GM13977 (cell line): ENCODE data around the gene ZNF234.
"Not testable (repeated sequence)": the region's sequence is repeated elsewhere in the genome, so short reads cannot be mapped to it uniquely, and the experiment has no call there.

Experiments
- DNase-seq: peaks from one replicate; pipeline ENCODE4 v3.0.0; 2012; ENCODE audit warnings: low spot score
- in situ Hi-C: fragments of 300-500 bp; cut with MboI; formaldehyde crosslinking; loops from one replicate; pipeline ENCODE4 v1.12.0; 2022; ENCODE audit warnings: low sequenced_read_pairs, low pct_unique_long_range_greater_than_20kb, mixed read lengths, inconsistent platforms; ENCODE audit not compliant: unreplicated experiment
- TF ChIP-seq, protein P1 (sequence below): IDR thresholded peaks from 2 replicates; pipeline ENCODE4 v1.5.1; 2012; ENCODE audit warnings: mild to moderate bottlenecking, control low read depth; ENCODE audit not compliant: insufficient read depth; ENCODE audit errors: extremely low read depth, missing control alignments

The ZNF234 gene

DNA sequence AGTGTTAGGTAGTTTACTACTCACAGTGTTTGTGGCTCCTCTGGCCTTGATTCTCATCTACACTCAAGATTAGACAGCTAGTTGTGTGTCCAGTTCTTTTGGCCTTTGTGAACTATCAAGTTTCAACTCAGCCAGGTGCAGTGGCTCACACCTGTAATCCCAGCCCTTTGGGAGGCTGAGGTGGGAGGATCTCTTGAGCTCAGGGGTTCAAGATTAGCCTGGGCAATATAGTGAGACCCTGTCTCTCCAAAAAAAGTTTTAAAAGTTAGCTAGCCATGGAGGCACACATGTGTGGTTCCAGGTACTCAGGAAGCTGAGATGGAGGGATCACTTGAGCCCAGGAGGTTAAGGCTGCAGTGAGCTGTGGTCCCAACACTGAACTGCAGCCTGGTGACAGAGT is 39.6 kb downstream of the ZNF234 start:
- in situ Hi-C loops, result no loop called here
- TF ChIP-seq, protein P1, sequence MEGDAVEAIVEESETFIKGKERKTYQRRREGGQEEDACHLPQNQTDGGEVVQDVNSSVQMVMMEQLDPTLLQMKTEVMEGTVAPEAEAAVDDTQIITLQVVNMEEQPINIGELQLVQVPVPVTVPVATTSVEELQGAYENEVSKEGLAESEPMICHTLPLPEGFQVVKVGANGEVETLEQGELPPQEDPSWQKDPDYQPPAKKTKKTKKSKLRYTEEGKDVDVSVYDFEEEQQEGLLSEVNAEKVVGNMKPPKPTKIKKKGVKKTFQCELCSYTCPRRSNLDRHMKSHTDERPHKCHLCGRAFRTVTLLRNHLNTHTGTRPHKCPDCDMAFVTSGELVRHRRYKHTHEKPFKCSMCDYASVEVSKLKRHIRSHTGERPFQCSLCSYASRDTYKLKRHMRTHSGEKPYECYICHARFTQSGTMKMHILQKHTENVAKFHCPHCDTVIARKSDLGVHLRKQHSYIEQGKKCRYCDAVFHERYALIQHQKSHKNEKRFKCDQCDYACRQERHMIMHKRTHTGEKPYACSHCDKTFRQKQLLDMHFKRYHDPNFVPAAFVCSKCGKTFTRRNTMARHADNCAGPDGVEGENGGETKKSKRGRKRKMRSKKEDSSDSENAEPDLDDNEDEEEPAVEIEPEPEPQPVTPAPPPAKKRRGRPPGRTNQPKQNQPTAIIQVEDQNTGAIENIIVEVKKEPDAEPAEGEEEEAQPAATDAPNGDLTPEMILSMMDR, result no peak
- no peak for DNase-seq

DNA sequence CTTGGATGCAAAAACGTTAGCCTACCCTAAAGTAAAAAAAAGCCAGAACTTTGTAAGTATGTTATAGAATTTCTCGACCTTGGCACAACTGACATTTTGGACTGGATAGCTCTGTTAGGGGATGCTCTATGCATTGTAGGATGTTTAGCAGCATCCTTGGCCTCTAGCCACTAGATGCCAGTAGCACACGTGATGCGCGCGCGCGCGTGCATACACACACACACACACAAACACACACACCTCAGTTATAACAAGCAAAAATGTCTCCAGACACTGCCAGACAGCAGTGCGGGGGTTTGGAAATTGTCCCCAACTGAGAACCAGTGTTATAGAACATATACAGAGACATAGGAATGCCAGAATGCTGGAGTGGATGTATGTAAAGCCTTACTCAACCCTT is 40.8 kb downstream of the ZNF234 start:
- no peak for DNase-seq
- TF ChIP-seq, protein P1, result no peak
- in situ Hi-C loops, result no loop called here

DNA sequence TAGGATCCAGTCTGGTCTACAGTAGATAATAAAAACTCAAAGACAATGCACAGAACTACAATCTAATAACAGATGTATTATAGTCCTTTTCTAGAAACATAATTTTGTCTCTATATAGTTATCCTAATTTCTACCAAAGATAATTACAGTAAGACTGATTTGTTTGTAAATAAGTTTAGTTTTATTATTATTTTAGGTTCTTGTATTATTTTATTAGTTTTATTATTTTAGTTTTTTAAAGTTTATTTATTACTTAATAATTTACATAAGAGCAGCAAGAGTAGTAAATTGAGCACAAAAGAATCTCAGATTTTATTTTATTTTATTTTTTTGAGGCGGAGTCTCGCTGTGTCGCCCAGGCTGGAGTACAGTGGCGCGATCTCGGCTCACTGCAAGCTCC is 48.7 kb downstream of the ZNF234 start:
- in situ Hi-C loops, result no loop called here

DNA sequence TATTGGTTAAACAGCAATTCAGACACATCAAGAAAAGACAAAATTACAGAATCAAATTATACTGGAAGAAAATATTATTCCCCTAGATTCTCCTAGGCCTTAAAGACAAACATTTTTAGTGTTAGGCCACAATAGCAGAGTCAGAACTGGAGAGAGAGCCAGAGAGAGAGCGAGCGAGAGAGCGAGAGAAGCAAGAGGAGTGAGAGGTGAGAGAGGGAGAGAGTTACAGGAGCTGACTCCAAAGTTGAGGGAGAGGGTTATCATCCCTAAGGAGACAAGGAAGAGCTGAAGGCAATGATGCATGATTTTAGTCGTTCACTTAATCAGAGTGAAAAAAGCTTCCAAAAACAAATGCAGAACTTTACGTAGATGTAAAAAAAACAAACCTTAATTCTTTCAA is 50.8 kb downstream of the ZNF234 start:
- no peak for DNase-seq
- in situ Hi-C loops, result no loop called here
- TF ChIP-seq, protein P1, result no peak

More for the DNA sequence above, 48.7 kb downstream of the ZNF234 start:
- TF ChIP-seq, protein P1, result no peak
- DNase-seq, result no peak

DNA sequence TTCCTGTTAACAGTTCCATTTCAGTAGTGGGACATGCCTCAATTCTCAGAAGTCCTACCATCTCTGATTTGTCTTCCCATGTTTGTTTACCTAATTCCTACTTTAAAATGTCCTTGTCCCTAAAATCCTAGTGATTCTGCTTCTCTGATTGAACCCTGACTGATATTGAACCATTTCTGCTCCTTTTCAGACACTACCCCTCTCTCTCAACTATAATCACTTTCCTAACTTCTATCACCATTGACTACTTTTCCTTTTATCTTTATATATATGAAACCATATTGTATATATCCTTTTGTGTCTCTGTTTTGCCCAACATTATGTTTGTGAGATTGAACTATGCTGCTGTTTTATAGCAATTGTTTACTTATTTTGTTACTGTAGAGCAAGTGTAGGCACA is 55.4 kb downstream of the ZNF234 start:
- TF ChIP-seq, protein P1, result no peak
- no peak for DNase-seq
- in situ Hi-C loops, result no loop called here

DNA sequence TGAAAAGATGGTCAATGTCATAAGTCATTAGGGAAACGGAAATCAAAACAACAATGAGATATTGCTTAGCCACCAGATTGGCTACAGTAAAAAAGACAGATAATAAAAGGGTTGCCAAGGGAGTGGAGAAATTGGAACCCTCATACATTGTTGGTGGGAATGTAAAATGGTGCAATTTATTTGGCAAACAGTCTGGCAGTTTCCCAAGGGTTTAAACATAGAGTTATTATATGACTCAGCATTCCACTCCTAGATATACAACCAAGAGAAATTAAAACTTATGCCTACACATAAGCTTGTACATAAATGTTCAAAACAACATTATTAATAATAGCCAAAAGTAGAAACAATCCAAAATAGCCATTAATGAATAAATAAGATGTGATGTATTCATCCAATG is 61.1 kb downstream of the ZNF234 start:
- in situ Hi-C loops, result no loop called here
- DNase-seq, result no peak
- TF ChIP-seq, protein P1, result no peak

DNA sequence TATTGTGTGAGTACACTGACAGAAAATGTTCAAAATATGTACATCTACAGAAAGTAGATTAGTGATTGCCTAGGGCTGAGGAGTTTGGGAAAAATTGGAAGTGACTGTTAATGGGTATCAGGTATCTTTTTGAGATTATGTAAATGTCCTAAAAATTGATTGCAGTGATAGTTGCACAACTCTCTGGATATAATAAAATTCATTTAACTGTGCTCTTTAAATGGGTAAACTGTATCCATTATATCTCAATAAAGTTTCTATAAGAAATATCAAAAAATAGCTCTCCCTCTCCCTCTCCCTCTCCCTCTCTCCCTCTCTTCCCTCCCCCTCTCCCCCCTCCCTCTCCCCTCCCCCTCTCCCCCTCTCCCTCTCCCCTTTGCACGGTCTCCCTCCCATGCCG is 61.6 kb downstream of the ZNF234 start:
- DNase-seq, result no peak
- in situ Hi-C loops, result no loop called here
- TF ChIP-seq, protein P1, result no peak

DNA sequence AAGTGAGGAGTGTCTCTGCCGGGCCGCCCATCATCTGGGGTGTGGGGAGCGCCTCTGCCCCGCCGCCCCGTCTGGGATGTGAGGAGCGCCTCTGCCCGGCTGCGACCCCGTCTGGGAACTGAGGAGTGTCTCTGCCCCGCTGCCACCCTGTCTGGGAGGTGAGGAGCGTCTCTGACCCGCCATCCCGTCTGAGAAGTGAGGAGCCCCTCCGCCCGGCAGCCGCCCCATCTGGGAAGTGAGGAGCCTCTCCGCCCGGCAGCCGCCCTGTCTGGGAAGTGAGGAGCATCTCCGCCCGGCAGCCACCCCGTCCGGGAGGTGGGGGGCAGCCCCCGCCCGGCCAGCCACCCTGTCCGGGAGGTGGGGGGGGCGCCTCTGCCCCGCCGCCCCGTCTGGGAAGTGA is 62.5 kb downstream of the ZNF234 start:
- in situ Hi-C loops, DNase-seq: not testable (repeated sequence)
